H9 (cell line): ENCODE measurements around the gene TCF4. TPM values are rescaled to one million over a fixed set of nuclear protein-coding genes. Genes with fewer than 3 reads are reported as not detected.

ENCODE experiments used
- DNase-seq: peaks from one replicate; pipeline ENCODE4 v3.0.0-alpha.2; 2017
- H2AFZ ChIP-seq: one replicate; pipeline ENCODE4 v1.6.1; 2013; ENCODE audit warnings: mild to moderate bottlenecking, low read length, control low read depth, moderate library complexity
- H2AK5ac ChIP-seq: 2 replicates; pipeline ENCODE4 v1.6.1; 2013; ENCODE audit warnings: low read length, control low read depth, mixed read lengths; ENCODE audit not compliant: insufficient read length
- H2BK120ac ChIP-seq: one replicate; pipeline ENCODE4 v1.6.1; 2013; ENCODE audit warnings: low read depth, mild to moderate bottlenecking, low read length, control low read depth, inconsistent platforms; ENCODE audit not compliant: poor library complexity, severe bottlenecking
- H2BK12ac ChIP-seq: 2 replicates; pipeline ENCODE4 v1.6.1; 2013; ENCODE audit warnings: low read length, control low read depth, mixed read lengths, low read depth; ENCODE audit not compliant: insufficient read length
- H2BK15ac ChIP-seq: 2 replicates; pipeline ENCODE4 v1.6.1; 2013; ENCODE audit warnings: low read depth, low read length, control low read depth
- H2BK20ac ChIP-seq: one replicate; pipeline ENCODE4 v1.6.1; 2013; ENCODE audit warnings: low read depth, mild to moderate bottlenecking, low read length, control low read depth, inconsistent platforms; ENCODE audit not compliant: poor library complexity, severe bottlenecking
- H2BK5ac ChIP-seq: 2 replicates; pipeline ENCODE4 v1.6.1; 2013; ENCODE audit warnings: low read length, control low read depth, mixed read lengths; ENCODE audit not compliant: insufficient read length
- H3K14ac ChIP-seq: 2 replicates; pipeline ENCODE4 v1.6.1; 2013; ENCODE audit warnings: low read length, control low read depth; ENCODE audit not compliant: insufficient read depth
- H3K18ac ChIP-seq: 2 replicates; pipeline ENCODE4 v1.6.1; 2013; ENCODE audit warnings: low read depth, mild to moderate bottlenecking, mixed read lengths, low read length, control low read depth; ENCODE audit not compliant: insufficient read length
- H3K23ac ChIP-seq: 2 replicates; pipeline ENCODE4 v1.6.1; 2013; ENCODE audit warnings: low read length, control low read depth, mixed read lengths, low read depth; ENCODE audit not compliant: insufficient read length
- H3K23me2 ChIP-seq: 2 replicates; pipeline ENCODE4 v1.6.1; 2013; ENCODE audit warnings: low read depth, mild to moderate bottlenecking, mixed read lengths, low read length, control low read depth; ENCODE audit not compliant: insufficient read length, poor library complexity, severe bottlenecking
- H3K27ac ChIP-seq: 2 replicates; pipeline ENCODE4 v1.5.1; 2013; ENCODE audit warnings: low read length, control low read depth, mixed read lengths, low read depth; ENCODE audit not compliant: insufficient read length
- H3K27me3 ChIP-seq: 2 replicates; pipeline ENCODE4 v1.6.1; 2013; ENCODE audit warnings: low read length, control low read depth, inconsistent platforms; ENCODE audit not compliant: insufficient read depth
- H3K4ac ChIP-seq: 2 replicates; pipeline ENCODE4 v1.6.1; 2013; ENCODE audit warnings: low read depth, mild to moderate bottlenecking, control low read depth, inconsistent platforms, low read length, moderate library complexity
- H3K4me1 ChIP-seq: 2 replicates; pipeline ENCODE4 v1.6.1; 2013; ENCODE audit warnings: low read length, control low read depth, inconsistent platforms; ENCODE audit not compliant: insufficient read depth
- H3K4me2 ChIP-seq: 2 replicates; pipeline ENCODE4 v1.6.1; 2013; ENCODE audit warnings: low read length, control low read depth, mixed read lengths; ENCODE audit not compliant: insufficient read length, insufficient read depth
- H3K56ac ChIP-seq: 2 replicates; pipeline ENCODE4 v1.6.1; 2013; ENCODE audit warnings: low read depth, mild to moderate bottlenecking, mixed read lengths, low read length, control low read depth; ENCODE audit not compliant: insufficient read length
- H3K79me1 ChIP-seq: 2 replicates; pipeline ENCODE4 v1.6.1; 2013; ENCODE audit warnings: low read depth, mild to moderate bottlenecking, moderate library complexity, low read length, control low read depth, inconsistent platforms; ENCODE audit not compliant: insufficient read depth, poor library complexity, severe bottlenecking
- H3K79me2 ChIP-seq: 2 replicates; pipeline ENCODE4 v1.6.1; 2013; ENCODE audit warnings: low read length, control low read depth, inconsistent platforms; ENCODE audit not compliant: insufficient read depth
- H3K9ac ChIP-seq: 2 replicates; pipeline ENCODE4 v1.6.1; 2013; ENCODE audit warnings: low read length, control low read depth, mixed read lengths; ENCODE audit not compliant: insufficient read length; ENCODE audit errors: extremely low read depth
- H3K9me3 ChIP-seq: one replicate; pipeline ENCODE4 v1.6.1; 2013; ENCODE audit warnings: low read depth, low read length, inconsistent platforms; ENCODE audit not compliant: control insufficient read depth
- H3T11ph ChIP-seq: one replicate; pipeline ENCODE4 v1.6.1; 2013; ENCODE audit warnings: mild to moderate bottlenecking, low read length, control low read depth, inconsistent platforms
- H4K20me1 ChIP-seq: one replicate; pipeline ENCODE4 v1.6.1; 2013; ENCODE audit not compliant: control insufficient read depth, insufficient read length, insufficient read depth
- H4K5ac ChIP-seq: 2 replicates; pipeline ENCODE4 v1.6.1; 2013; ENCODE audit warnings: low read depth, mild to moderate bottlenecking, mixed read lengths, low read length, control low read depth; ENCODE audit not compliant: insufficient read length
- H4K8ac ChIP-seq: replicated peaks from 2 replicates; pipeline ENCODE4 v1.6.1; 2013; ENCODE audit warnings: low read length, control low read depth, mixed read lengths, low read depth; ENCODE audit not compliant: insufficient read length
- H4K91ac ChIP-seq: 2 replicates; pipeline ENCODE4 v1.6.1; 2013; ENCODE audit warnings: low read depth, mild to moderate bottlenecking, moderate library complexity, mixed read lengths, low read length, control low read depth; ENCODE audit not compliant: insufficient read length
- H3K27ac Mint-ChIP-seq, 3 experiments: 2 replicates in 2 of 3; 3 replicates in 1 of 3; pipeline ENCODE4 v1.8.0; 2020 to 2021; ENCODE audit warnings: mixed read lengths in 3 of 3, mild to moderate bottlenecking in 1 of 3, moderate library complexity in 1 of 3
- H3K27me3 Mint-ChIP-seq: 2 replicates; pipeline ENCODE4 v1.8.0; 2021; ENCODE audit warnings: low read depth, mild to moderate bottlenecking, moderate library complexity, mixed read lengths
- H3K36me3 Mint-ChIP-seq, 3 experiments: 2 replicates in 2 of 3; 3 replicates in 1 of 3; pipeline ENCODE4 v1.8.0; 2020 to 2021; ENCODE audit warnings: low read depth in 3 of 3, mixed read lengths in 3 of 3; ENCODE audit not compliant: insufficient read depth in 1 of 3
- H3K4me1 Mint-ChIP-seq, 2 experiments: 2 replicates each; pipeline ENCODE4 v1.8.0; 2020; ENCODE audit warnings: mixed read lengths in 2 of 2
- H3K4me3 Mint-ChIP-seq, 2 experiments: 2 replicates in 1 of 2; 3 replicates in 1 of 2; pipeline ENCODE4 v1.8.0; 2020 to 2021; ENCODE audit warnings: mild to moderate bottlenecking in 2 of 2, mixed read lengths in 2 of 2, moderate library complexity in 1 of 2
- H3K9me3 Mint-ChIP-seq, 2 experiments: 2 replicates in 1 of 2; 3 replicates in 1 of 2; pipeline ENCODE4 v1.8.0; 2020; ENCODE audit warnings: mild to moderate bottlenecking in 2 of 2, mixed read lengths in 2 of 2, moderate library complexity in 1 of 2
- CTCF ChIP-seq: fragments of 200-600 bp; sonication (generic); conservative IDR thresholded peaks from 3 replicates; pipeline ENCODE4 v1.8.0; 2021; ENCODE audit warnings: antibody characterized with exemption, mild to moderate bottlenecking
- WGBS: extraction: QIAGEN DNeasy Blood & Tissue Kit; methylation state at CpG from one replicate; pipeline ENCODE4 v1.1.7; 2013; ENCODE audit warnings: missing lambda C conversion rate, low lambda C conversion rate, mixed read lengths; ENCODE audit not compliant: insufficient read length; ENCODE audit errors: extremely low coverage; 5-methylcytosine and 5-hydroxymethylcytosine counted together
- total RNA-seq: library from RNA; stranded (reverse); gene quantifications from 2 replicates; pipeline ENCODE4 v1.2.1, GENCODE V29; 2021

TCF4 gene
- total RNA-seq, 1 experiment from 2014 or later: 99.4 TPM

DNA sequence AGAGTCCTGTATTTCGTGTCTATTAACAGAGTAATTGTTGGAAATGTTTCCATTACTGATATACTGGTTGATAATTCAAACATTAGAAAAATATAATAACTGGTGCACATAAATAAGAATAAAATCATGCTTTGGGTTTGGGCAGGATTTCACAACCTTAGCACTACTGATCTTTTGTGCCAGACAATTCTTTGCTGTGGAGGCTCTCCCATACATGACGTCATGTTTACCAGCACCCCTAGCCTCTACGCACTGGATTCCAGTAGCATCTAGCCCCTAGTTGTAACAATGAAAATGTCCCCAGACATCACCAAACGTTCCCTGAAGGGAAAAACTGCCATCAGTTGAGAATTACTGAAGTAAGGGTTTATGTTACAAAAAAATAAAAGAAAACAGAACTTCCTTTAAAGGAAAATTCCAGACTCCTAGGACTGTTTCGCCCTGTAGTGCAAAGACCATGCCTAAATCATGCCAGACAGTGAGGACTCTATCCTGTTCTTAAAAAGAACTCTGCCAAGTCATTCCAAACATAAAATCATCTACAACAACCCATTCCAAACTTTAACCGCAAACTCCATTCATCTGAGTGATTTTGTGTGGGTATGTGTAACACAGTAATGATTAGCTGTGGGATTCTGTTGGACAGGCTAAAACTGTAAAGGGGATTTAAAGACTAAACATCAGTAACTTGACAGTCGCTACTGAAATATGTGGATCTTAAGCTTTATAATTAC lies 315.3 kb downstream of the TCF4 start:
- H2BK15ac ChIP-seq: no peak overlapping the region
- no peak overlapping the region for H2BK5ac ChIP-seq
- no peak overlapping the region for H2BK12ac ChIP-seq
- H2AFZ ChIP-seq: no peak overlapping the region
- peak overlapping the region; percentile 16 to 68 (median 40); a peak in 2 of 7 replicates for H3K27ac Mint-ChIP-seq
- no peak overlapping the region for H3K4ac ChIP-seq
- H4K20me1 ChIP-seq: no peaks in the 10 kb centered on the region
- H3K23me2 ChIP-seq: no peaks in the 10 kb centered on the region
- H3K18ac ChIP-seq: no peak overlapping the region
- DNase-seq: no peak
- H3K23ac ChIP-seq: no peak overlapping the region
- no peak overlapping the region for H3K9ac ChIP-seq
- no CpG with 5 or more reads among the region's 7 CpGs for WGBS
- no peak overlapping the region for H3K4me3 Mint-ChIP-seq
- H3K4me2 ChIP-seq: no peak overlapping the region
- H4K5ac ChIP-seq: no peak overlapping the region
- no peaks in the 10 kb centered on the region for H3K27me3 Mint-ChIP-seq
- no peak overlapping the region for H2BK120ac ChIP-seq
- no peak overlapping the region for H3K14ac ChIP-seq
- no peaks in the 10 kb centered on the region for H3K27me3 ChIP-seq
- H3K9me3 Mint-ChIP-seq: no peaks in the 10 kb centered on the region
- peaks cover 3% of the 10 kb centered on the region; the same call in 1 of the 2 replicates for H3K4me1 ChIP-seq
- H4K8ac ChIP-seq: no peak overlapping the region
- H2BK20ac ChIP-seq: no peak overlapping the region
- H3K9me3 ChIP-seq: no peaks in the 10 kb centered on the region
- H3K27ac ChIP-seq: no peak overlapping the region
- H3K36me3 Mint-ChIP-seq: peaks cover 22 to 64% (median 62%) of the 10 kb centered on the region in 3 experiments
- TF ChIP-seq CTCF: no peak
- H3K79me2 ChIP-seq: no peaks in the 10 kb centered on the region
- 0 out of 4 replicates have a peak, but pooled peaks cover 0 to 2% of the 10 kb centered on the region in 2 experiments for H3K4me1 Mint-ChIP-seq
- no peak overlapping the region for H4K91ac ChIP-seq
- H3K56ac ChIP-seq: no peak overlapping the region
- H2AK5ac ChIP-seq: no peak overlapping the region
- no peak overlapping the region for H3T11ph ChIP-seq
- H3K79me1 ChIP-seq: no peaks in the 10 kb centered on the region
